Measurements from ENCODE around the gene RPS6KB2. TPM values are rescaled to one million over a fixed set of nuclear protein-coding genes. Genes with fewer than 3 reads are reported as not detected.
A peak's percentile ranks its signal among the peaks of the same experiment; 100 is the strongest.

RPS6KB2 gene
- total and polyA plus RNA-seq, 2 experiments from 2014 or later, result 29.5 to 41.3 TPM

- no peak overlapping the region for H3K4me2 ChIP-seq
- no peak overlapping the region for H3K4me3 ChIP-seq
- Mint-ChIP-seq H3K4me1 (peaks cover 15% of the 10 kb centered on the region), H3K27me3 (ENCODE audit: insufficient read depth, low read depth, poor library complexity) (peaks cover 20% of the 10 kb centered on the region), H3K36me3 (ENCODE audit: low read depth) (no peaks in the 10 kb centered on the region; the same call in 2 of the 3 replicates), H3K27ac (peak overlapping the region; percentile 65), H3K9me3 (no peaks in the 10 kb centered on the region), H3K4me3 (peak overlapping the region; percentile 88)
- DNase-seq (ENCODE audit: low spot score), result no peak
- no peaks in the 10 kb centered on the region for H3K27me3 ChIP-seq (ENCODE audit: insufficient read depth)
- 0 out of 2 replicates have a peak, but pooled peaks have one; percentile 15 for TF ChIP-seq POLR2AphosphoS5 (IDR thresholded peaks at IDR 0.05; ENCODE audit: low read depth)
- no peak for TF ChIP-seq JUNB (IDR thresholded peaks at IDR 0.05; ENCODE audit: unreplicated experiment)
- H3K79me2 ChIP-seq (replicated peaks; ENCODE audit: insufficient read depth), result peaks cover 9% of the 10 kb centered on the region; the same call in 1 of the 2 replicates
- H3K9me2 ChIP-seq (ENCODE audit: insufficient read depth), result no peaks in the 10 kb centered on the region
- no peaks in the 10 kb centered on the region for H3F3A ChIP-seq (replicated peaks; ENCODE audit: low read depth)
- no peaks in the 10 kb centered on the region for H3K36me3 ChIP-seq (ENCODE audit: insufficient read depth)
- peaks cover 13% of the 10 kb centered on the region; the same call in 1 of the 2 replicates for H3K4me1 ChIP-seq (ENCODE audit: insufficient read depth)
- no peak overlapping the region for H3K27ac ChIP-seq (ENCODE audit: low read depth)
- no peaks in the 10 kb centered on the region for H4K20me1 ChIP-seq (replicated peaks; ENCODE audit: insufficient read depth)
- no peak overlapping the region for H2AFZ ChIP-seq
- ATAC-seq, result no peak
Observed at GRCh38 chr11:67466962-67467771, 38.9 kb downstream of the RPS6KB2 start.

GRCh38 chr11:67468056-67468455, 39.8 kb downstream of the RPS6KB2 start:
- Histone ChIP-seq H3K4me1 (ENCODE audit: insufficient read depth) (peaks cover 13% of the 10 kb centered on the region; the same call in 1 of the 2 replicates), H3K27me3 (ENCODE audit: insufficient read depth) (no peaks in the 10 kb centered on the region), H3K4me3 (peak overlapping the region; percentile 92), H3K27ac (ENCODE audit: low read depth) (no peak overlapping the region), H2AFZ (no peak overlapping the region; the same call in 1 of the 2 replicates), H3K9me2 (ENCODE audit: insufficient read depth) (no peaks in the 10 kb centered on the region), H3K79me2 (replicated peaks; ENCODE audit: insufficient read depth) (peaks cover 9% of the 10 kb centered on the region; the same call in 1 of the 2 replicates), H3F3A (replicated peaks; ENCODE audit: low read depth) (no peaks in the 10 kb centered on the region), H3K36me3 (ENCODE audit: insufficient read depth) (no peaks in the 10 kb centered on the region), H4K20me1 (replicated peaks; ENCODE audit: insufficient read depth) (no peaks in the 10 kb centered on the region), H3K4me2 (peak overlapping the region; percentile 93)
- DNase-seq (ENCODE audit: low spot score), result no peak
- TF ChIP-seq CREB1 (CRISPR knock-in tag; IDR thresholded peaks at IDR 0.05; ENCODE audit: low read depth) (no peak), CTCF (conservative IDR thresholded peaks at IDR 0.05; ENCODE audit: low read depth in 2 of 2) (no peak), EZH2phosphoT487 (IDR thresholded peaks at IDR 0.05; ENCODE audit: unreplicated experiment) (no peak), POLR2AphosphoS5 (IDR thresholded peaks at IDR 0.05; ENCODE audit: low read depth) (no peak)
- peak overlapping the region; percentile 93 for H3K27ac Mint-ChIP-seq
- peaks cover 20% of the 10 kb centered on the region for H3K27me3 Mint-ChIP-seq (ENCODE audit: insufficient read depth, low read depth, poor library complexity)
- H3K9me3 Mint-ChIP-seq, result no peaks in the 10 kb centered on the region
- no peaks in the 10 kb centered on the region; the same call in 2 of the 3 replicates for H3K36me3 Mint-ChIP-seq (ENCODE audit: low read depth)
- no peak for ATAC-seq
- peaks cover 15% of the 10 kb centered on the region for H3K4me1 Mint-ChIP-seq
- H3K4me3 Mint-ChIP-seq, result peak overlapping the region; percentile 88

GRCh38 chr11:67468456-67468758, 40.1 kb downstream of the RPS6KB2 start:
- Histone ChIP-seq H3K4me1 (ENCODE audit: insufficient read depth) (peaks cover 13% of the 10 kb centered on the region; the same call in 1 of the 2 replicates), H4K20me1 (replicated peaks; ENCODE audit: insufficient read depth) (no peaks in the 10 kb centered on the region), H3K27ac (ENCODE audit: low read depth) (no peak overlapping the region), H2AFZ (peak overlapping the region; percentile 78), H3K4me2 (peak overlapping the region; percentile 93), H3K9me2 (ENCODE audit: insufficient read depth) (no peaks in the 10 kb centered on the region), H3K4me3 (peak overlapping the region; percentile 92), H3K79me2 (replicated peaks; ENCODE audit: insufficient read depth) (peaks cover 9% of the 10 kb centered on the region; the same call in 1 of the 2 replicates), H3K27me3 (ENCODE audit: insufficient read depth) (no peaks in the 10 kb centered on the region), H3F3A (replicated peaks; ENCODE audit: low read depth) (no peaks in the 10 kb centered on the region), H3K36me3 (ENCODE audit: insufficient read depth) (no peaks in the 10 kb centered on the region)
- Mint-ChIP-seq H3K36me3 (ENCODE audit: low read depth) (no peaks in the 10 kb centered on the region; the same call in 2 of the 3 replicates), H3K27ac (peak overlapping the region; percentile 93), H3K27me3 (ENCODE audit: insufficient read depth, low read depth, poor library complexity) (peaks cover 20% of the 10 kb centered on the region), H3K4me1 (peaks cover 15% of the 10 kb centered on the region), H3K4me3 (peak overlapping the region; percentile 88), H3K9me3 (no peaks in the 10 kb centered on the region)
- peak; percentile 58 for DNase-seq (ENCODE audit: low spot score)
- ATAC-seq, result no peak; the same call in 2 of the 3 replicates
- TF ChIP-seq STAT1 (IDR thresholded peaks at IDR 0.05; ENCODE audit: unreplicated experiment) (no peak), NANOG (IDR thresholded peaks at IDR 0.05; ENCODE audit: borderline replicate concordance) (no peak), EZH2phosphoT487 (IDR thresholded peaks at IDR 0.05; ENCODE audit: unreplicated experiment) (no peak)
